H9 (cell line): Measurements from ENCODE around the gene TMEM131. TPM values are rescaled to one million over a fixed set of nuclear protein-coding genes. Genes with fewer than 3 reads are reported as not detected.

Experiments
- DNase-seq: peaks from one replicate; pipeline ENCODE4 v3.0.0-alpha.2; 2017
- H2AFZ ChIP-seq: one replicate; pipeline ENCODE4 v1.6.1; 2013; ENCODE audit warnings: mild to moderate bottlenecking, low read length, control low read depth, moderate library complexity
- H2AK5ac ChIP-seq: 2 replicates; pipeline ENCODE4 v1.6.1; 2013; ENCODE audit warnings: low read length, control low read depth, mixed read lengths; ENCODE audit not compliant: insufficient read length
- H2BK120ac ChIP-seq: one replicate; pipeline ENCODE4 v1.6.1; 2013; ENCODE audit warnings: low read depth, mild to moderate bottlenecking, low read length, control low read depth, inconsistent platforms; ENCODE audit not compliant: poor library complexity, severe bottlenecking
- H2BK12ac ChIP-seq: 2 replicates; pipeline ENCODE4 v1.6.1; 2013; ENCODE audit warnings: low read length, control low read depth, mixed read lengths, low read depth; ENCODE audit not compliant: insufficient read length
- H2BK15ac ChIP-seq: 2 replicates; pipeline ENCODE4 v1.6.1; 2013; ENCODE audit warnings: low read depth, low read length, control low read depth
- H2BK20ac ChIP-seq: one replicate; pipeline ENCODE4 v1.6.1; 2013; ENCODE audit warnings: low read depth, mild to moderate bottlenecking, low read length, control low read depth, inconsistent platforms; ENCODE audit not compliant: poor library complexity, severe bottlenecking
- H2BK5ac ChIP-seq: 2 replicates; pipeline ENCODE4 v1.6.1; 2013; ENCODE audit warnings: low read length, control low read depth, mixed read lengths; ENCODE audit not compliant: insufficient read length
- H3K14ac ChIP-seq: 2 replicates; pipeline ENCODE4 v1.6.1; 2013; ENCODE audit warnings: low read length, control low read depth; ENCODE audit not compliant: insufficient read depth
- H3K18ac ChIP-seq: 2 replicates; pipeline ENCODE4 v1.6.1; 2013; ENCODE audit warnings: low read depth, mild to moderate bottlenecking, mixed read lengths, low read length, control low read depth; ENCODE audit not compliant: insufficient read length
- H3K23ac ChIP-seq: 2 replicates; pipeline ENCODE4 v1.6.1; 2013; ENCODE audit warnings: low read length, control low read depth, mixed read lengths, low read depth; ENCODE audit not compliant: insufficient read length
- H3K23me2 ChIP-seq: 2 replicates; pipeline ENCODE4 v1.6.1; 2013; ENCODE audit warnings: low read depth, mild to moderate bottlenecking, mixed read lengths, low read length, control low read depth; ENCODE audit not compliant: insufficient read length, poor library complexity, severe bottlenecking
- H3K27ac ChIP-seq: 2 replicates; pipeline ENCODE4 v1.5.1; 2013; ENCODE audit warnings: low read length, control low read depth, mixed read lengths, low read depth; ENCODE audit not compliant: insufficient read length
- H3K27me3 ChIP-seq: 2 replicates; pipeline ENCODE4 v1.6.1; 2013; ENCODE audit warnings: low read length, control low read depth, inconsistent platforms; ENCODE audit not compliant: insufficient read depth
- H3K4ac ChIP-seq: 2 replicates; pipeline ENCODE4 v1.6.1; 2013; ENCODE audit warnings: low read depth, mild to moderate bottlenecking, control low read depth, inconsistent platforms, low read length, moderate library complexity
- H3K4me1 ChIP-seq: 2 replicates; pipeline ENCODE4 v1.6.1; 2013; ENCODE audit warnings: low read length, control low read depth, inconsistent platforms; ENCODE audit not compliant: insufficient read depth
- H3K4me2 ChIP-seq: 2 replicates; pipeline ENCODE4 v1.6.1; 2013; ENCODE audit warnings: low read length, control low read depth, mixed read lengths; ENCODE audit not compliant: insufficient read length, insufficient read depth
- H3K56ac ChIP-seq: 2 replicates; pipeline ENCODE4 v1.6.1; 2013; ENCODE audit warnings: low read depth, mild to moderate bottlenecking, mixed read lengths, low read length, control low read depth; ENCODE audit not compliant: insufficient read length
- H3K79me1 ChIP-seq: 2 replicates; pipeline ENCODE4 v1.6.1; 2013; ENCODE audit warnings: low read depth, mild to moderate bottlenecking, moderate library complexity, low read length, control low read depth, inconsistent platforms; ENCODE audit not compliant: insufficient read depth, poor library complexity, severe bottlenecking
- H3K79me2 ChIP-seq: 2 replicates; pipeline ENCODE4 v1.6.1; 2013; ENCODE audit warnings: low read length, control low read depth, inconsistent platforms; ENCODE audit not compliant: insufficient read depth
- H3K9ac ChIP-seq: 2 replicates; pipeline ENCODE4 v1.6.1; 2013; ENCODE audit warnings: low read length, control low read depth, mixed read lengths; ENCODE audit not compliant: insufficient read length; ENCODE audit errors: extremely low read depth
- H3K9me3 ChIP-seq: one replicate; pipeline ENCODE4 v1.6.1; 2013; ENCODE audit warnings: low read depth, low read length, inconsistent platforms; ENCODE audit not compliant: control insufficient read depth
- H3T11ph ChIP-seq: one replicate; pipeline ENCODE4 v1.6.1; 2013; ENCODE audit warnings: mild to moderate bottlenecking, low read length, control low read depth, inconsistent platforms
- H4K20me1 ChIP-seq: one replicate; pipeline ENCODE4 v1.6.1; 2013; ENCODE audit not compliant: control insufficient read depth, insufficient read length, insufficient read depth
- H4K5ac ChIP-seq: 2 replicates; pipeline ENCODE4 v1.6.1; 2013; ENCODE audit warnings: low read depth, mild to moderate bottlenecking, mixed read lengths, low read length, control low read depth; ENCODE audit not compliant: insufficient read length
- H4K8ac ChIP-seq: replicated peaks from 2 replicates; pipeline ENCODE4 v1.6.1; 2013; ENCODE audit warnings: low read length, control low read depth, mixed read lengths, low read depth; ENCODE audit not compliant: insufficient read length
- H4K91ac ChIP-seq: 2 replicates; pipeline ENCODE4 v1.6.1; 2013; ENCODE audit warnings: low read depth, mild to moderate bottlenecking, moderate library complexity, mixed read lengths, low read length, control low read depth; ENCODE audit not compliant: insufficient read length
- H3K27ac Mint-ChIP-seq, 3 experiments: 2 replicates in 2 of 3; 3 replicates in 1 of 3; pipeline ENCODE4 v1.8.0; 2020 to 2021; ENCODE audit warnings: mixed read lengths in 3 of 3, mild to moderate bottlenecking in 1 of 3, moderate library complexity in 1 of 3
- H3K27me3 Mint-ChIP-seq: 2 replicates; pipeline ENCODE4 v1.8.0; 2021; ENCODE audit warnings: low read depth, mild to moderate bottlenecking, moderate library complexity, mixed read lengths
- H3K36me3 Mint-ChIP-seq, 3 experiments: 2 replicates in 2 of 3; 3 replicates in 1 of 3; pipeline ENCODE4 v1.8.0; 2020 to 2021; ENCODE audit warnings: low read depth in 3 of 3, mixed read lengths in 3 of 3; ENCODE audit not compliant: insufficient read depth in 1 of 3
- H3K4me1 Mint-ChIP-seq, 2 experiments: 2 replicates each; pipeline ENCODE4 v1.8.0; 2020; ENCODE audit warnings: mixed read lengths in 2 of 2
- H3K4me3 Mint-ChIP-seq, 2 experiments: 2 replicates in 1 of 2; 3 replicates in 1 of 2; pipeline ENCODE4 v1.8.0; 2020 to 2021; ENCODE audit warnings: mild to moderate bottlenecking in 2 of 2, mixed read lengths in 2 of 2, moderate library complexity in 1 of 2
- H3K9me3 Mint-ChIP-seq, 2 experiments: 2 replicates in 1 of 2; 3 replicates in 1 of 2; pipeline ENCODE4 v1.8.0; 2020; ENCODE audit warnings: mild to moderate bottlenecking in 2 of 2, mixed read lengths in 2 of 2, moderate library complexity in 1 of 2
- WGBS: extraction: QIAGEN DNeasy Blood & Tissue Kit; methylation state at CpG from one replicate; pipeline ENCODE4 v1.1.7; 2013; ENCODE audit warnings: missing lambda C conversion rate, low lambda C conversion rate, mixed read lengths; ENCODE audit not compliant: insufficient read length; ENCODE audit errors: extremely low coverage; 5-methylcytosine and 5-hydroxymethylcytosine counted together
- total RNA-seq: library from RNA; stranded (reverse); gene quantifications from 2 replicates; pipeline ENCODE4 v1.2.1, GENCODE V29; 2021
- TF ChIP-seq, protein P1 (sequence below): fragments of 200-600 bp; sonication (generic); conservative IDR thresholded peaks from 3 replicates; pipeline ENCODE4 v1.8.0; 2021; ENCODE audit warnings: antibody characterized with exemption, mild to moderate bottlenecking

TMEM131 gene
- total RNA-seq, 1 experiment from 2014 or later: 20.9 TPM

DNA sequence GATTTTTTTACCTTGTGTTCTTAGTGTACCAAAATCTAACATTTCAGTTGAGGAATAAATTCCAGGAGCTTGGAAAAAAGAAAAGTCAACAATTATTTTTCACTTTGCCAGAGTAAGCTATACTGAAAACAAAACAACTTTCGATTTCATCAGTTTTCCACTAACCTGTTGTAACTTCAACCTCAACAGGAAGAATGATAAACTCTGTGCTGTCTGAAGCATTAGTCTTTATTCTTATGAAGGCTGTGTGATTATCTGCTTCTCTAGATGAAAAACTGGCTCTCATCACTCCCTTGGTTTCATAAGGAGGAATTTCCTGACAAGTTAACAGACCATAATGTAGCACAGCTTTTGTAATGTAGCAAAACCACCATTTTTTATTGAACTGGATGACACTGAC, 161.1 kb downstream of the TMEM131 start:
- H4K5ac ChIP-seq: no peak overlapping the region
- H2BK5ac ChIP-seq: no peak overlapping the region
- H2AFZ ChIP-seq: no peak overlapping the region
- no peak overlapping the region for H3K4ac ChIP-seq
- H3K23me2 ChIP-seq: no peaks in the 10 kb centered on the region
- no peaks in the 10 kb centered on the region for H3K27me3 ChIP-seq
- no peak overlapping the region for H4K8ac ChIP-seq
- no peak overlapping the region for H3K27ac ChIP-seq
- no peak overlapping the region for H3K14ac ChIP-seq
- DNase-seq: no peak
- no peak overlapping the region for H4K91ac ChIP-seq
- H3K79me2 ChIP-seq: no peaks in the 10 kb centered on the region
- Mint-ChIP-seq H3K27ac (no peak overlapping the region), H3K9me3 (no peaks in the 10 kb centered on the region), H3K27me3 (no peaks in the 10 kb centered on the region), H3K36me3 (peaks cover 1 to 3% (median 1%) of the 10 kb centered on the region in 3 experiments; a peak in 6 of 7 replicates), H3K4me3 (no peak overlapping the region), H3K4me1 (peaks cover 13% of the 10 kb centered on the region in 2 experiments)
- no peak overlapping the region for H3K9ac ChIP-seq
- no peak overlapping the region for H3K18ac ChIP-seq
- H3K56ac ChIP-seq: no peak overlapping the region
- H2BK120ac ChIP-seq: no peak overlapping the region
- H2BK12ac ChIP-seq: no peak overlapping the region
- no peak overlapping the region for H2BK20ac ChIP-seq
- H3K4me1 ChIP-seq: no peaks in the 10 kb centered on the region
- no CpG with 5 or more reads among the region's 1 CpG for WGBS
- TF ChIP-seq, protein P1, sequence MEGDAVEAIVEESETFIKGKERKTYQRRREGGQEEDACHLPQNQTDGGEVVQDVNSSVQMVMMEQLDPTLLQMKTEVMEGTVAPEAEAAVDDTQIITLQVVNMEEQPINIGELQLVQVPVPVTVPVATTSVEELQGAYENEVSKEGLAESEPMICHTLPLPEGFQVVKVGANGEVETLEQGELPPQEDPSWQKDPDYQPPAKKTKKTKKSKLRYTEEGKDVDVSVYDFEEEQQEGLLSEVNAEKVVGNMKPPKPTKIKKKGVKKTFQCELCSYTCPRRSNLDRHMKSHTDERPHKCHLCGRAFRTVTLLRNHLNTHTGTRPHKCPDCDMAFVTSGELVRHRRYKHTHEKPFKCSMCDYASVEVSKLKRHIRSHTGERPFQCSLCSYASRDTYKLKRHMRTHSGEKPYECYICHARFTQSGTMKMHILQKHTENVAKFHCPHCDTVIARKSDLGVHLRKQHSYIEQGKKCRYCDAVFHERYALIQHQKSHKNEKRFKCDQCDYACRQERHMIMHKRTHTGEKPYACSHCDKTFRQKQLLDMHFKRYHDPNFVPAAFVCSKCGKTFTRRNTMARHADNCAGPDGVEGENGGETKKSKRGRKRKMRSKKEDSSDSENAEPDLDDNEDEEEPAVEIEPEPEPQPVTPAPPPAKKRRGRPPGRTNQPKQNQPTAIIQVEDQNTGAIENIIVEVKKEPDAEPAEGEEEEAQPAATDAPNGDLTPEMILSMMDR: no peak
- H2AK5ac ChIP-seq: no peak overlapping the region
- H4K20me1 ChIP-seq: no peaks in the 10 kb centered on the region
- no peak overlapping the region for H3K4me2 ChIP-seq
- no peak overlapping the region for H2BK15ac ChIP-seq
- no peaks in the 10 kb centered on the region for H3K9me3 ChIP-seq
- H3K79me1 ChIP-seq: no peaks in the 10 kb centered on the region
- no peak overlapping the region for H3T11ph ChIP-seq
- H3K23ac ChIP-seq: no peak overlapping the region
